GM23338 (cell line): ENCODE measurements around the gene EYA3. TPM values are rescaled to one million over a fixed set of nuclear protein-coding genes. Genes with fewer than 3 reads are reported as not detected.

Source experiments
- ATAC-seq: fragments of 200-7000 bp; cut with Tn5 transposase; 3 replicates; pipeline ENCODE4 v1.9.1; 2020
- DNase-seq: peaks from one replicate; pipeline ENCODE4 v3.0.0-alpha.2; 2015; ENCODE audit warnings: low spot score
- H2AFZ ChIP-seq: fragments of 200-600 bp; sonication (generic); 2 replicates; pipeline ENCODE4 v1.8.0; 2016; ENCODE audit warnings: antibody characterized with exemption, mild to moderate bottlenecking, moderate library complexity
- H3F3A ChIP-seq: fragments of 200-600 bp; sonication (generic); replicated peaks from 2 replicates; pipeline ENCODE4 v1.8.0; 2017; ENCODE audit warnings: antibody characterized with exemption, mixed run types, low read depth
- H3K27ac ChIP-seq: fragments of 200-600 bp; sonication (generic); 2 replicates; pipeline ENCODE4 v1.6.1; 2016; ENCODE audit warnings: low read depth
- H3K27me3 ChIP-seq: fragments of 200-600 bp; sonication (generic); 2 replicates; pipeline ENCODE4 v1.8.0; 2016; ENCODE audit warnings: mild to moderate bottlenecking, mixed run types, moderate library complexity; ENCODE audit not compliant: insufficient read depth
- H3K36me3 ChIP-seq: fragments of 200-600 bp; sonication (generic); 2 replicates; pipeline ENCODE4 v1.8.0; 2016; ENCODE audit warnings: mild to moderate bottlenecking; ENCODE audit not compliant: insufficient read depth
- H3K4me1 ChIP-seq: fragments of 200-600 bp; sonication (generic); 2 replicates; pipeline ENCODE4 v1.8.0; 2016; ENCODE audit warnings: mild to moderate bottlenecking, moderate library complexity; ENCODE audit not compliant: insufficient read depth
- H3K4me2 ChIP-seq: fragments of 200-600 bp; sonication (generic); 2 replicates; pipeline ENCODE4 v1.7.1; 2017; ENCODE audit warnings: mixed run types
- H3K4me3 ChIP-seq: fragments of 200-600 bp; sonication (generic); 2 replicates; pipeline ENCODE4 v1.6.1; 2016; ENCODE audit warnings: mixed run types
- H3K79me2 ChIP-seq: fragments of 200-600 bp; sonication (generic); replicated peaks from 2 replicates; pipeline ENCODE4 v1.8.0; 2017; ENCODE audit warnings: mild to moderate bottlenecking; ENCODE audit not compliant: insufficient read depth
- H3K9me2 ChIP-seq: fragments of 200-600 bp; sonication (generic); 2 replicates; pipeline ENCODE4 v1.8.0; 2017; ENCODE audit not compliant: insufficient read depth
- H4K20me1 ChIP-seq: fragments of 200-600 bp; sonication (generic); replicated peaks from 2 replicates; pipeline ENCODE4 v1.8.0; 2017; ENCODE audit warnings: mild to moderate bottlenecking; ENCODE audit not compliant: insufficient read depth
- H3K27ac Mint-ChIP-seq: 2 replicates; pipeline ENCODE4 v1.8.0; 2020; ENCODE audit warnings: inconsistent platforms, mild to moderate bottlenecking, moderate library complexity, mixed read lengths
- H3K27me3 Mint-ChIP-seq: 3 replicates; pipeline ENCODE4 v1.8.0; 2022; ENCODE audit warnings: low read depth, mild to moderate bottlenecking, moderate library complexity, mixed read lengths, inconsistent platforms; ENCODE audit not compliant: insufficient read depth, poor library complexity
- H3K36me3 Mint-ChIP-seq: 3 replicates; pipeline ENCODE4 v1.8.0; 2021; ENCODE audit warnings: low read depth, mild to moderate bottlenecking, inconsistent platforms, moderate library complexity, mixed read lengths
- H3K4me1 Mint-ChIP-seq: 3 replicates; pipeline ENCODE4 v1.8.0; 2020; ENCODE audit warnings: mild to moderate bottlenecking, inconsistent platforms, mixed read lengths
- H3K4me3 Mint-ChIP-seq: 3 replicates; pipeline ENCODE4 v1.8.0; 2021; ENCODE audit warnings: moderate library complexity, mild to moderate bottlenecking, inconsistent platforms, mixed read lengths
- H3K9me3 Mint-ChIP-seq: 3 replicates; pipeline ENCODE4 v1.8.0; 2020; ENCODE audit warnings: moderate library complexity, mild to moderate bottlenecking, inconsistent platforms, mixed read lengths
- CREB1 ChIP-seq: fragments of 250-450 bp; sonication (Bioruptor Pico); IDR thresholded peaks from 2 replicates; pipeline ENCODE4 v1.5.0; 2020; ENCODE audit warnings: low read depth, mild to moderate bottlenecking, moderate library complexity
- CTCF ChIP-seq, 2 experiments: fragments of 200-600 bp in 1 of 2; sonication (generic) in 1 of 2; conservative IDR thresholded peaks; 2 replicates each; pipeline versions ENCODE4 v1.5.1 to v1.6.1; 2016 to 2017; ENCODE audit warnings: antibody characterized with exemption in 2 of 2, low read depth in 2 of 2, mild to moderate bottlenecking in 2 of 2, moderate library complexity in 1 of 2
- ETS1 ChIP-seq: IDR thresholded peaks from 2 replicates; pipeline ENCODE4 v1.6.1; 2016; ENCODE audit warnings: antibody characterized with exemption
- EZH2 ChIP-seq: fragments of 200-600 bp; sonication (generic); IDR thresholded peaks from one replicate; pipeline ENCODE4 v1.8.0; 2017; ENCODE audit warnings: antibody characterized with exemption, mild to moderate bottlenecking, low read depth; ENCODE audit not compliant: unreplicated experiment
- EZH2phosphoT487 ChIP-seq: fragments of 200-600 bp; sonication (generic); IDR thresholded peaks from one replicate; pipeline ENCODE4 v1.8.1; 2018; ENCODE audit warnings: antibody characterized with exemption; ENCODE audit not compliant: unreplicated experiment
- JUNB ChIP-seq: IDR thresholded peaks from one replicate; pipeline ENCODE4 v1.6.1; 2016; ENCODE audit warnings: antibody characterized with exemption; ENCODE audit not compliant: unreplicated experiment
- NANOG ChIP-seq: IDR thresholded peaks from 2 replicates; pipeline ENCODE4 v1.6.1; 2016; ENCODE audit warnings: antibody characterized with exemption, borderline replicate concordance
- POLR2AphosphoS5 ChIP-seq: IDR thresholded peaks from 2 replicates; pipeline ENCODE4 v1.6.1; 2016; ENCODE audit warnings: antibody characterized with exemption, low read depth
- REST ChIP-seq: IDR thresholded peaks from one replicate; pipeline ENCODE4 v1.6.1; 2018; ENCODE audit warnings: antibody characterized with exemption; ENCODE audit not compliant: unreplicated experiment
- STAT1 ChIP-seq: IDR thresholded peaks from one replicate; pipeline ENCODE4 v1.6.1; 2016; ENCODE audit warnings: antibody characterized with exemption; ENCODE audit not compliant: unreplicated experiment
- ZNF114 ChIP-seq: fragments of 250-450 bp; sonication (Bioruptor Pico); IDR thresholded peaks from 2 replicates; pipeline ENCODE4 v1.5.0; 2020; ENCODE audit warnings: mild to moderate bottlenecking, moderate library complexity
- ZNF331 ChIP-seq: fragments of 250-450 bp; sonication (Bioruptor Pico); IDR thresholded peaks from 2 replicates; pipeline ENCODE4 v1.5.0; 2020; ENCODE audit warnings: low read depth, mild to moderate bottlenecking, moderate library complexity
- ZNF462 ChIP-seq: fragments of 250-450 bp; sonication (Bioruptor Pico); IDR thresholded peaks from 2 replicates; pipeline ENCODE4 v1.5.0; 2020; ENCODE audit warnings: mild to moderate bottlenecking, moderate library complexity
- polyA plus RNA-seq: library from polyadenylated mRNA; unstranded; fragments of >200 nt; fragmentation: Nextera tagmentation; extraction: Ambion mirVana; gene quantifications from 2 replicates; pipeline ENCODE4 v1.2.1, GENCODE V29; 2016
- total RNA-seq: library from RNA; depleted of rRNA; stranded (reverse); fragments of >200 nt; shearing (Covaris generic); gene quantifications from 2 replicates; pipeline ENCODE4 v1.2.3, GENCODE V29; 2014

EYA3 gene
- total and polyA plus RNA-seq, 2 experiments from 2014 or later = 12.5 to 33.6 TPM

GRCh38 chr1:28032281-28032680 lies 56.1 kb downstream of the EYA3 start:
- H3K36me3 ChIP-seq = no peaks in the 10 kb centered on the region

More at GRCh38 chr1:28032281-28032680, 56.1 kb downstream of the EYA3 start:
- ATAC-seq = no peak
- TF ChIP-seq ZNF331 = no peak
- no peak for TF ChIP-seq ZNF114
- no peak for TF ChIP-seq REST
- TF ChIP-seq ETS1 = no peak
- no peak for TF ChIP-seq EZH2
- TF ChIP-seq CTCF (conservative IDR thresholded peaks at IDR 0.05; ENCODE audit: low read depth in 2 of 2) = no peak
- TF ChIP-seq JUNB = no peak
- TF ChIP-seq POLR2AphosphoS5 = no peak
- no peak for TF ChIP-seq STAT1
- TF ChIP-seq CREB1 = no peak
- no peak for TF ChIP-seq ZNF462 (CRISPR knock-in tag)
- TF ChIP-seq NANOG = no peak
- no peak for TF ChIP-seq EZH2phosphoT487
- H3K27me3 ChIP-seq = no peaks in the 10 kb centered on the region
- H3K27ac Mint-ChIP-seq = no peak overlapping the region
- no peak overlapping the region for H3K4me3 Mint-ChIP-seq
- H3K9me3 Mint-ChIP-seq = no peaks in the 10 kb centered on the region
- no peak overlapping the region for H2AFZ ChIP-seq
- H3K4me3 ChIP-seq = no peak overlapping the region
- no peaks in the 10 kb centered on the region for H3K79me2 ChIP-seq
- H3K4me1 Mint-ChIP-seq = no peaks in the 10 kb centered on the region
- no peaks in the 10 kb centered on the region for H3K27me3 Mint-ChIP-seq
- no peaks in the 10 kb centered on the region for H3F3A ChIP-seq
- DNase-seq = no peak
- no peak overlapping the region for H3K27ac ChIP-seq
- H3K36me3 Mint-ChIP-seq = no peaks in the 10 kb centered on the region
- no peaks in the 10 kb centered on the region for H3K9me2 ChIP-seq
- H4K20me1 ChIP-seq = no peaks in the 10 kb centered on the region; the same call in 1 of the 2 replicates
- no peak overlapping the region for H3K4me2 ChIP-seq
- H3K4me1 ChIP-seq = no peaks in the 10 kb centered on the region
